GM06990 (cell line): ENCODE data around the gene HBE1.
"Not testable (repeated sequence)": the region's sequence is repeated elsewhere in the genome, so short reads cannot be mapped to it uniquely, and the experiment has no call there.

Experiments used
- DNase-seq: peaks from one replicate; pipeline ENCODE4 v3.0.0-alpha.2; 2011; ENCODE audit not compliant: insufficient read length; ENCODE audit errors: extremely low read depth
- H3K27me3 ChIP-seq: replicated peaks from 2 replicates; pipeline ENCODE4 v1.6.0; 2011; ENCODE audit warnings: low read length; ENCODE audit not compliant: control insufficient read depth, insufficient read depth
- H3K36me3 ChIP-seq: 2 replicates; pipeline ENCODE4 v1.5.1; 2011; ENCODE audit warnings: low read length; ENCODE audit not compliant: control insufficient read depth, insufficient read depth
- H3K4me3 ChIP-seq: replicated peaks from 2 replicates; pipeline ENCODE4 v1.5.1; 2011; ENCODE audit warnings: low read depth, mild to moderate bottlenecking, control low read depth, low read length
- CTCF ChIP-seq: IDR thresholded peaks from 2 replicates; pipeline ENCODE4 v1.5.1; 2011; ENCODE audit warnings: low read length, control low read depth, mild to moderate bottlenecking, inconsistent platforms; ENCODE audit not compliant: insufficient read depth, poor library complexity, severe bottlenecking

HBE1 gene

GRCh38 chr11:5267033-5267563, 2.6 kb downstream of the HBE1 start:
- no peak for TF ChIP-seq CTCF

GRCh38 chr11:5266609-5267008, 3.1 kb downstream of the HBE1 start:
- Histone ChIP-seq H3K27me3 (no peaks in the 10 kb centered on the region; the same call in 1 of the 2 replicates), H3K4me3 (no peak overlapping the region), H3K36me3 (no peaks in the 10 kb centered on the region)
- TF ChIP-seq CTCF, result no peak
- DNase-seq, result no peak

More at GRCh38 chr11:5267033-5267563, 2.6 kb downstream of the HBE1 start:
- DNase-seq, result no peak
- Histone ChIP-seq H3K4me3 (no peak overlapping the region), H3K27me3 (no peaks in the 10 kb centered on the region; the same call in 1 of the 2 replicates), H3K36me3 (no peaks in the 10 kb centered on the region)

- Histone ChIP-seq H3K36me3 (no peaks in the 10 kb centered on the region), H3K27me3 (no peaks in the 10 kb centered on the region; the same call in 1 of the 2 replicates), H3K4me3 (no peak overlapping the region)
- DNase-seq, result no peak
- TF ChIP-seq CTCF, result no peak
Observed at GRCh38 chr11:5265832-5266231, 3.9 kb downstream of the HBE1 start.

- no peak for TF ChIP-seq CTCF
- no peaks in the 10 kb centered on the region for H3K27me3 ChIP-seq
Observed at GRCh38 chr11:5258543-5259262, 11.0 kb downstream of the HBE1 start.

GRCh38 chr11:5257296-5257695, 12.4 kb downstream of the HBE1 start:
- Histone ChIP-seq H3K36me3 (no peaks in the 10 kb centered on the region), H3K27me3 (no peaks in the 10 kb centered on the region), H3K4me3 (no peak overlapping the region)
- no peak for TF ChIP-seq CTCF
- DNase-seq, result no peak

More at GRCh38 chr11:5258543-5259262, 11.0 kb downstream of the HBE1 start:
- Histone ChIP-seq H3K4me3 (no peak overlapping the region), H3K36me3 (no peaks in the 10 kb centered on the region)
- DNase-seq, result no peak

- not testable (repeated sequence) for H3K27me3 ChIP-seq, H3K4me3 ChIP-seq, H3K36me3 ChIP-seq, DNase-seq
Observed at GRCh38 chr11:5254646-5255413, 14.9 kb downstream of the HBE1 start, which contains the start of gene HBG2. TSS of gene HBG2 (minus strand) at chr11:5254781. CDS start at chr11:5254728, 53 bp downstream.

GRCh38 chr11:5254023-5254422, 15.7 kb downstream of the HBE1 start:
- H3K36me3 ChIP-seq, H3K27me3 ChIP-seq, H3K4me3 ChIP-seq, DNase-seq: not testable (repeated sequence)

- H3K4me3 ChIP-seq, H3K36me3 ChIP-seq, H3K27me3 ChIP-seq, DNase-seq: not testable (repeated sequence)
Observed at GRCh38 chr11:5253440-5253839, 16.3 kb downstream of the HBE1 start.
